Measurements from ENCODE around the gene OLFM1. TPM values are rescaled to one million over a fixed set of nuclear protein-coding genes. Genes with fewer than 3 reads are reported as not detected.

Gene OLFM1
- polyA plus RNA-seq, 4 donors = 3.8 to 7.3 (median 5.0) TPM

- DNase-seq (ENCODE audit: low read depth in 4 of 4, low spot score in 3 of 4) = no peak
Measured at GRCh38 chr9:135165756-135166519, 78.5 kb downstream of the OLFM1 start.

GRCh38 chr9:135166565-135166964 lies 79.1 kb downstream of the OLFM1 start:
- DNase-seq (ENCODE audit: low read depth in 4 of 4, low spot score in 3 of 4) = no peak

- no peak for DNase-seq (ENCODE audit: low read depth in 4 of 4, low spot score in 3 of 4)
Measured at GRCh38 chr9:135167356-135167755, 79.9 kb downstream of the OLFM1 start.

GRCh38 chr9:135167849-135168655 lies 80.6 kb downstream of the OLFM1 start:
- DNase-seq (ENCODE audit: low read depth in 4 of 4, low spot score in 3 of 4) = no peak

- no peak for DNase-seq (ENCODE audit: low read depth in 4 of 4, low spot score in 3 of 4)
Measured at GRCh38 chr9:135169709-135170226, 82.3 kb downstream of the OLFM1 start.

GRCh38 chr9:135170535-135170934 lies 83.1 kb downstream of the OLFM1 start:
- no peak for DNase-seq (ENCODE audit: low read depth in 4 of 4, low spot score in 3 of 4)

Other genes with a start within 250 kb of the OLFM1 start
- gene FCN2, start 206.9 kb upstream of the OLFM1 start, polyA plus RNA-seq (ENCODE audit: insufficient read length in 4 of 4) = under 1 TPM; 0.18 to 0.96 (median 0.49) TPM
- gene FCN1, start 169.8 kb upstream of the OLFM1 start, polyA plus RNA-seq (ENCODE audit: insufficient read length in 4 of 4) = 1 to 10 TPM; 1.8 to 3.2 (median 2.7) TPM

Measured in right renal pelvis (tissue), 4 donors.